OCI-LY1 (cell line): ENCODE measurements around the gene EPHX1.

Experiments
- H2AFZ ChIP-seq: fragments of 200-600 bp; sonication (generic), shearing (Covaris generic); 2 replicates; pipeline ENCODE4 v1.6.0; 2014; ENCODE audit warnings: antibody characterized with exemption, mild to moderate bottlenecking, low read length
- H3F3A ChIP-seq: fragments of 200-600 bp; sonication (generic), shearing (Covaris generic); 2 replicates; pipeline ENCODE4 v1.6.0; 2014; ENCODE audit warnings: mild to moderate bottlenecking, antibody characterized with exemption, low read length, moderate library complexity; ENCODE audit not compliant: insufficient read depth
- H3K27ac ChIP-seq: fragments of 200-600 bp; sonication (generic); 2 replicates; pipeline ENCODE4 v1.5.1; 2014; ENCODE audit warnings: low read length, mixed run types, mild to moderate bottlenecking, low read depth; ENCODE audit not compliant: poor library complexity, severe bottlenecking
- H3K27me3 ChIP-seq: fragments of 200-600 bp; sonication (generic); 2 replicates; pipeline ENCODE4 v1.6.0; 2014; ENCODE audit warnings: antibody characterized with exemption, mild to moderate bottlenecking, low read length, moderate library complexity; ENCODE audit not compliant: insufficient read depth
- H3K36me3 ChIP-seq: fragments of 200-600 bp; sonication (generic); 2 replicates; pipeline ENCODE4 v1.6.1; 2014; ENCODE audit warnings: mild to moderate bottlenecking, antibody characterized with exemption, low read length, moderate library complexity, mixed read lengths; ENCODE audit not compliant: insufficient read depth
- H3K4me1 ChIP-seq: fragments of 200-600 bp; sonication (generic); 2 replicates; pipeline ENCODE4 v1.5.1; 2014; ENCODE audit warnings: mild to moderate bottlenecking, low read length, moderate library complexity; ENCODE audit not compliant: insufficient read depth, severe bottlenecking
- H3K4me2 ChIP-seq: fragments of 200-600 bp; sonication (generic), shearing (Covaris generic); 2 replicates; pipeline ENCODE4 v1.6.1; 2014; ENCODE audit warnings: low read length
- H3K4me3 ChIP-seq: fragments of 200-600 bp; sonication (generic); 2 replicates; pipeline ENCODE4 v1.5.1; 2014; ENCODE audit warnings: low read length, low read depth, mild to moderate bottlenecking, mixed read lengths; ENCODE audit not compliant: poor library complexity, severe bottlenecking
- H3K79me2 ChIP-seq: fragments of 200-600 bp; shearing (Covaris generic); 2 replicates; pipeline ENCODE4 v1.6.1; 2016; ENCODE audit warnings: mixed run types, low read length, mixed read lengths; ENCODE audit not compliant: insufficient read depth
- H3K9ac ChIP-seq: fragments of 200-600 bp; sonication (generic), shearing (Covaris generic); 2 replicates; pipeline ENCODE4 v1.6.1; 2014; ENCODE audit warnings: mild to moderate bottlenecking, low read length, mixed read lengths
- H3K9me2 ChIP-seq: fragments of 200-600 bp; sonication (generic), shearing (Covaris generic); 2 replicates; pipeline ENCODE4 v1.6.1; 2014; ENCODE audit warnings: low read depth, mild to moderate bottlenecking, low read length, mixed read lengths
- H3K9me3 ChIP-seq: fragments of 200-600 bp; shearing (Covaris generic); 2 replicates; pipeline ENCODE4 v1.6.1; 2014; ENCODE audit warnings: low read length, mixed read lengths
- H4K20me1 ChIP-seq: fragments of 200-600 bp; sonication (generic), shearing (Covaris generic); 2 replicates; pipeline ENCODE4 v1.6.0; 2016; ENCODE audit warnings: mild to moderate bottlenecking, low read length; ENCODE audit not compliant: insufficient read depth
- EZH2 ChIP-seq: fragments of 200-600 bp; sonication (generic), shearing (Covaris generic); IDR thresholded peaks from 2 replicates; pipeline ENCODE4 v1.8.0; 2017; ENCODE audit warnings: borderline replicate concordance, mixed run types, mild to moderate bottlenecking, antibody characterized with exemption, low read length, moderate library complexity, mixed read lengths
- TF ChIP-seq, protein P1 (sequence below): fragments of 200-600 bp; sonication (generic), shearing (Covaris generic); IDR thresholded peaks from 2 replicates; pipeline ENCODE4 v1.5.1; 2017; ENCODE audit warnings: mild to moderate bottlenecking, antibody characterized with exemption, low read length, moderate library complexity, mixed read lengths

The EPHX1 gene

DNA sequence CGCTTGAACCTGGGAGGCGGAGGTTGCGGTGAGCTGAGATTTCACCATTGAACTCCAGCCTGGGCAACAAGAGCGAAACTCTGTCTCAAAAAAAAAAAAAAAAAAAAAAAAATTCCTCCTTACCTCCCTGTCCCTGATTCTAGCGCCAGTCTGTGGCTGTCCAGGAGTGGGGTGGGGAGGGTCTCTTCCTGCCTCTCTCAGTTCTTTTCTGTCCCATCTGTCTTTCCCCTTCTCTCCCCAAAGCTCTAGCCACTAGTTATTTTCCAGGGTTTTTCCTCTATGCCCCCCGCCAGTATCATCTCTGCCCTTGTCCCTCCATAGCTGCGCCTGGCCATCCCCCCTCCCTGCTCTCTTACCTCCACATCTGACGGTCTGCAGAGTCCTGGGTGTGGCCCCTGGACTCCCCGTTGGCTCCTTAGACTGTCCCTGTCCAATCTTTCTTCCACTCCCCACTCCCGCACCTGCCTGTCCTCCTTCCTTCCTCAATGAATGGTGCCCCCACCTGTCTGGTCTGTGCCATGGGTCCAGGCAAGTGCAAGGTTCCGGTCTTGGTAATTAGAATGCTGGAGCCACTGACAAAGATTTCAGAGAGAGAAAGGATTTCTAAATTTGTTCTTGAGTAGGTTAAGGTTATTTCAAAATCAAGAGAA is 73.8 kb downstream of the EPHX1 start:
- Histone ChIP-seq H3K4me2 (no peak overlapping the region), H3F3A (no peaks in the 10 kb centered on the region), H3K9me2 (no peaks in the 10 kb centered on the region), H2AFZ (no peak overlapping the region), H3K36me3 (no peaks in the 10 kb centered on the region), H3K79me2 (no peaks in the 10 kb centered on the region), H3K27ac (no peak overlapping the region), H3K9ac (no peak overlapping the region), H3K9me3 (no peaks in the 10 kb centered on the region), H3K4me3 (no peak overlapping the region), H3K27me3 (no peaks in the 10 kb centered on the region; the same call in 1 of the 2 replicates), H4K20me1 (no peaks in the 10 kb centered on the region), H3K4me1 (peaks cover 31% of the 10 kb centered on the region)
- TF ChIP-seq, protein P1, sequence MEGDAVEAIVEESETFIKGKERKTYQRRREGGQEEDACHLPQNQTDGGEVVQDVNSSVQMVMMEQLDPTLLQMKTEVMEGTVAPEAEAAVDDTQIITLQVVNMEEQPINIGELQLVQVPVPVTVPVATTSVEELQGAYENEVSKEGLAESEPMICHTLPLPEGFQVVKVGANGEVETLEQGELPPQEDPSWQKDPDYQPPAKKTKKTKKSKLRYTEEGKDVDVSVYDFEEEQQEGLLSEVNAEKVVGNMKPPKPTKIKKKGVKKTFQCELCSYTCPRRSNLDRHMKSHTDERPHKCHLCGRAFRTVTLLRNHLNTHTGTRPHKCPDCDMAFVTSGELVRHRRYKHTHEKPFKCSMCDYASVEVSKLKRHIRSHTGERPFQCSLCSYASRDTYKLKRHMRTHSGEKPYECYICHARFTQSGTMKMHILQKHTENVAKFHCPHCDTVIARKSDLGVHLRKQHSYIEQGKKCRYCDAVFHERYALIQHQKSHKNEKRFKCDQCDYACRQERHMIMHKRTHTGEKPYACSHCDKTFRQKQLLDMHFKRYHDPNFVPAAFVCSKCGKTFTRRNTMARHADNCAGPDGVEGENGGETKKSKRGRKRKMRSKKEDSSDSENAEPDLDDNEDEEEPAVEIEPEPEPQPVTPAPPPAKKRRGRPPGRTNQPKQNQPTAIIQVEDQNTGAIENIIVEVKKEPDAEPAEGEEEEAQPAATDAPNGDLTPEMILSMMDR: peak; percentile 21; the same call in 1 of the 2 replicates
- no peak for TF ChIP-seq EZH2

GRCh38 chr1:225885336-225885735 is 75.4 kb downstream of the EPHX1 start:
- H3K4me2 ChIP-seq: no peak overlapping the region
- H3K9ac ChIP-seq: no peak overlapping the region
- no peak overlapping the region for H3K4me3 ChIP-seq
- no peaks in the 10 kb centered on the region for H3K36me3 ChIP-seq
- no peaks in the 10 kb centered on the region for H3K9me3 ChIP-seq
- no peaks in the 10 kb centered on the region; the same call in 1 of the 2 replicates for H3K27me3 ChIP-seq
- H3K27ac ChIP-seq: no peak overlapping the region
- no peaks in the 10 kb centered on the region for H4K20me1 ChIP-seq
- no peaks in the 10 kb centered on the region for H3F3A ChIP-seq
- H3K9me2 ChIP-seq: no peaks in the 10 kb centered on the region
- peaks cover 22% of the 10 kb centered on the region for H3K4me1 ChIP-seq
- no peak overlapping the region for H2AFZ ChIP-seq
- TF ChIP-seq, protein P1: no peak
- no peak for TF ChIP-seq EZH2
- no peaks in the 10 kb centered on the region for H3K79me2 ChIP-seq

- Histone ChIP-seq H3K4me3 (no peak overlapping the region), H2AFZ (no peak overlapping the region), H3K27ac (no peak overlapping the region), H3K79me2 (no peaks in the 10 kb centered on the region), H3K9me3 (no peaks in the 10 kb centered on the region), H4K20me1 (no peaks in the 10 kb centered on the region), H3K36me3 (no peaks in the 10 kb centered on the region), H3K9ac (no peak overlapping the region), H3K27me3 (no peaks in the 10 kb centered on the region; the same call in 1 of the 2 replicates), H3K9me2 (no peaks in the 10 kb centered on the region), H3K4me2 (no peak overlapping the region), H3K4me1 (peaks cover 11% of the 10 kb centered on the region), H3F3A (no peaks in the 10 kb centered on the region)
- no peak for TF ChIP-seq EZH2
- TF ChIP-seq, protein P1: no peak
Observed at GRCh38 chr1:225886159-225887029, 76.5 kb downstream of the EPHX1 start.
